B cell (primary cell): ENCODE measurements around the gene PDE6H.

Source experiments
- CTCF ChIP-seq: fragments of 200-600 bp; IDR thresholded peaks from one replicate; pipeline ENCODE4 v1.8.0; 2022; ENCODE audit warnings: antibody characterized with exemption, mild to moderate bottlenecking
- EZH2 ChIP-seq: IDR thresholded peaks from 2 replicates; pipeline ENCODE4 v1.6.1; 2012; ENCODE audit warnings: borderline replicate concordance, low read depth, mild to moderate bottlenecking, moderate library complexity, low read length; ENCODE audit not compliant: insufficient read depth, poor library complexity, severe bottlenecking

- no peak for TF ChIP-seq CTCF
- TF ChIP-seq EZH2: no peak
Observed at GRCh38 chr12:14928931-14929330, 43.9 kb upstream of the PDE6H start.
